CD4-positive, alpha-beta T cell (primary cell): ENCODE results near the gene ELL2. TPM values are rescaled to one million over a fixed set of nuclear protein-coding genes. Genes with fewer than 3 reads are reported as not detected.

Experiments
- ATAC-seq: fragments of 200-7000 bp; cut with Tn5 transposase; one replicate; pipeline ENCODE4 v1.10.0; 2022; ENCODE audit warnings: mild to moderate bottlenecking; ENCODE audit not compliant: poor library complexity
- CTCF ChIA-PET: fragments of 350-600 bp; sonication (Branson Sonifier 250); formaldehyde crosslinking; loops from one replicate; lab custom pipeline; 2021; ENCODE audit warnings: antibody characterized with exemption, inconsistent platforms; lab: Charles Lee
- POLR2A ChIA-PET: fragments of 350-600 bp; sonication (Branson Sonifier 250); formaldehyde crosslinking; loops from one replicate; lab custom pipeline; 2021; ENCODE audit warnings: antibody characterized with exemption, inconsistent platforms; lab: Charles Lee
- DNase-seq, 14 experiments: peaks; one replicate each; pipeline ENCODE4 v3.0.0-alpha.2; 2013 to 2020; ENCODE audit warnings: mixed read lengths in 2 of 14
- H3K27ac ChIP-seq, 2 donors: one replicate each; pipeline versions ENCODE4 v1.5.1 to v1.7.0; 2013; ENCODE audit warnings: low read length in 2 of 2, low read depth in 1 of 2, mild to moderate bottlenecking in 1 of 2
- H3K27me3 ChIP-seq, 2 experiments: 1 replicate in 1 of 2; 2 replicates in 1 of 2; pipeline versions ENCODE4 v1.6.1 to v1.7.0; 2013; ENCODE audit warnings: low read length in 2 of 2, control low read depth in 1 of 2, mild to moderate bottlenecking in 1 of 2, moderate library complexity in 1 of 2; ENCODE audit not compliant: insufficient read depth in 2 of 2, control insufficient read depth in 1 of 2
- H3K36me3 ChIP-seq: one replicate; pipeline ENCODE4 v1.6.1; 2013; ENCODE audit warnings: low read length, control low read depth; ENCODE audit not compliant: insufficient read depth
- H3K4me1 ChIP-seq: one replicate; pipeline ENCODE4 v1.6.1; 2013; ENCODE audit warnings: low read length, control low read depth; ENCODE audit not compliant: insufficient read depth
- H3K4me3 ChIP-seq: one replicate; pipeline ENCODE4 v1.5.1; 2013; ENCODE audit warnings: mild to moderate bottlenecking, low read length, moderate library complexity
- H3K9me3 ChIP-seq, 2 experiments: 1 replicate in 1 of 2; 2 replicates in 1 of 2; pipeline versions ENCODE4 v1.6.1 to v1.7.0; 2013; ENCODE audit warnings: low read length in 2 of 2, mild to moderate bottlenecking in 2 of 2, control low read depth in 1 of 2, moderate library complexity in 1 of 2; ENCODE audit not compliant: control insufficient read depth in 1 of 2, insufficient read depth in 1 of 2
- H3K27ac Mint-ChIP-seq: one replicate; pipeline ENCODE4 v1.8.0; 2020; ENCODE audit warnings: mixed read lengths
- H3K27me3 Mint-ChIP-seq: one replicate; pipeline ENCODE4 v1.8.0; 2021; ENCODE audit warnings: mixed read lengths
- H3K36me3 Mint-ChIP-seq: one replicate; pipeline ENCODE4 v1.8.0; 2021; ENCODE audit warnings: low read depth, mixed read lengths
- H3K4me1 Mint-ChIP-seq: one replicate; pipeline ENCODE4 v1.8.0; 2021; ENCODE audit warnings: low read depth, mixed read lengths
- H3K4me3 Mint-ChIP-seq: one replicate; pipeline ENCODE4 v1.8.0; 2020; ENCODE audit warnings: mild to moderate bottlenecking, mixed read lengths
- H3K9me3 Mint-ChIP-seq: one replicate; pipeline ENCODE4 v1.8.0; 2020; ENCODE audit warnings: mixed read lengths
- intact Hi-C, 2 experiments: fragments of 100-400 bp; cut with DNase I in 1 of 2; cut with micrococcal nuclease in 1 of 2; formaldehyde crosslinking; loops; one replicate each; pipeline versions ENCODE4 v1.15.1 to v1.9.0; 2023 to 2025; cut with DNase I, micrococcal nuclease
- total RNA-seq, 174 experiments: library from RNA in 2 of 174; stranded (reverse) in 2 of 174; gene quantifications; one replicate each; pipeline ENCODE4 v1.2.3 and lab custom pipeline; 2021 to 2026
- TF ChIP-seq, protein P1 (sequence below): fragments of 200-600 bp; IDR thresholded peaks from one replicate; pipeline ENCODE4 v1.8.0; 2022; ENCODE audit warnings: antibody characterized with exemption, mild to moderate bottlenecking

ELL2 gene
- total RNA-seq, 2 experiments from 2014 or later, result 93.5 to 98.1 TPM

DNA sequence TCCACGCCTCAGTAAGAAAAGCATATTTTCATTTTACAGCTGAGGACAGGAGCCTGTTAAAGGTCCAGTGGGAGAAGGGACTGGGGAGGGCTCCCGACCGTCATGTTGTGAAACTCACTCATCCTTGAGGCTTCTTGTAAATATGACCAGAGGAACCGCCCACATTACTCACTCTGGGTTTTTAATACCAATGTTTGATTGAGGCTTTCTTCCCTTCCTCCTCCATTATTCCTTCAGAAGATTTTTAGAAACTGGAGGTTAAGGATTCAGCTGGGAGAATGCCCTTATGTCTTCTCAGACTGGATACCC lies 77.7 kb downstream of the ELL2 start:
- Mint-ChIP-seq H3K27ac (no peak overlapping the region), H3K27me3 (no peaks in the 10 kb centered on the region), H3K36me3 (peaks cover 2% of the 10 kb centered on the region), H3K4me1 (no peaks in the 10 kb centered on the region), H3K9me3 (no peaks in the 10 kb centered on the region), H3K4me3 (no peak overlapping the region)
- TF ChIP-seq, protein P1, sequence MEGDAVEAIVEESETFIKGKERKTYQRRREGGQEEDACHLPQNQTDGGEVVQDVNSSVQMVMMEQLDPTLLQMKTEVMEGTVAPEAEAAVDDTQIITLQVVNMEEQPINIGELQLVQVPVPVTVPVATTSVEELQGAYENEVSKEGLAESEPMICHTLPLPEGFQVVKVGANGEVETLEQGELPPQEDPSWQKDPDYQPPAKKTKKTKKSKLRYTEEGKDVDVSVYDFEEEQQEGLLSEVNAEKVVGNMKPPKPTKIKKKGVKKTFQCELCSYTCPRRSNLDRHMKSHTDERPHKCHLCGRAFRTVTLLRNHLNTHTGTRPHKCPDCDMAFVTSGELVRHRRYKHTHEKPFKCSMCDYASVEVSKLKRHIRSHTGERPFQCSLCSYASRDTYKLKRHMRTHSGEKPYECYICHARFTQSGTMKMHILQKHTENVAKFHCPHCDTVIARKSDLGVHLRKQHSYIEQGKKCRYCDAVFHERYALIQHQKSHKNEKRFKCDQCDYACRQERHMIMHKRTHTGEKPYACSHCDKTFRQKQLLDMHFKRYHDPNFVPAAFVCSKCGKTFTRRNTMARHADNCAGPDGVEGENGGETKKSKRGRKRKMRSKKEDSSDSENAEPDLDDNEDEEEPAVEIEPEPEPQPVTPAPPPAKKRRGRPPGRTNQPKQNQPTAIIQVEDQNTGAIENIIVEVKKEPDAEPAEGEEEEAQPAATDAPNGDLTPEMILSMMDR, result no peak
- ChIA-PET CTCF (interaction anchor here (1.4 kb wide), 1 partner anchor 9 kb away, joined by 3 read pairs; no protein-coding TSS in a partner anchor), POLR2A (no interaction called here)
- intact Hi-C loops, result no loop called here
- Histone ChIP-seq H3K36me3 (no peaks in the 10 kb centered on the region), H3K4me1 (no peaks in the 10 kb centered on the region), H3K4me3 (no peak overlapping the region), H3K9me3 (no peaks in the 10 kb centered on the region), H3K27ac (no peak overlapping the region), H3K27me3 (no peaks in the 10 kb centered on the region)
- DNase-seq (no peak), ATAC-seq (no peak)

DNA sequence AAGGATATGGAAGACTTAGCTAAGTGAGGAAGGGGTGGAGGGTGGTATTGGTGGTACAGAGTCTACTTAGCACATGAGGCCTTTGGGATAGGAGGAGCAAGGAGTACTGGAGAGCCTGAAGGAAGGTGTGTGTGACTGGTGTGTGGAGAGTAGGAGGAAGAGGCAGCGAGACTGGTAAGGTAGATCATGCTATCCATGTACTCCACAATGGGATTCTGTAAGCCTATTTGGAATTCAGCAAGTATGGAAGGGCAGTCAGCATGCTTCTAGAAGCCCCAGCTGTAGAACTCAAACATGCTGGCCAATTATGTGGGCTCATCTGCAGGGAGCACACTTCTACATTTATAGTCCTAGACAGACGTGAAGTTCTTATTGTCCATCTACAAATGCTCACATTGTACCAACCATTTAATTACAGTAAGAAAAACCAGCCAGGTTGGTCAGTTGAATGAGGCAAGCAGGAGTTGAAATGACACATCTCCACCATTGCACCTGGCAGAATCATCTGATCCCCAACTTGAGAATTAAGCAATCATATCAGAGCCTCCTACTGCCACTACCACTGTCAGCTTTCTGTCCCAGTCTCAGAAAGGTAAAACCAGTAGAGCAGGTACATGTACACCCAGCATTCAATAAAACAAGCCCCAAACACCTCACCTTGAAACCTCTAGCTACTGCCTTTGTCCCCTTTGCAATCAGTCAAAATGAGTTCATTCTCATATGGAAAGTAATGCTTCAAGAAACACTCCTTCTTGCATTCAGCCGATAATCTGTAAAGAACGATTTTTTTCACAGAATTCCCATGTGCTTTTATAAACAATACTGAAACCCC lies 78.2 kb downstream of the ELL2 start:
- no peaks in the 10 kb centered on the region for H3K4me1 Mint-ChIP-seq
- no peak for ATAC-seq
- no peak for DNase-seq
- no peaks in the 10 kb centered on the region for H3K36me3 ChIP-seq
- H3K9me3 Mint-ChIP-seq, result no peaks in the 10 kb centered on the region
- H3K9me3 ChIP-seq, result no peaks in the 10 kb centered on the region
- H3K4me3 Mint-ChIP-seq, result no peak overlapping the region
- H3K36me3 Mint-ChIP-seq, result no peaks in the 10 kb centered on the region
- intact Hi-C loops, result no loop called here
- CTCF ChIA-PET, result no interaction called here
- H3K27me3 Mint-ChIP-seq, result no peaks in the 10 kb centered on the region
- POLR2A ChIA-PET, result no interaction called here
- H3K27ac Mint-ChIP-seq, result no peak overlapping the region
- no peak overlapping the region for H3K27ac ChIP-seq
- H3K27me3 ChIP-seq, result no peaks in the 10 kb centered on the region
- TF ChIP-seq, protein P1, result no peak
- H3K4me3 ChIP-seq, result no peak overlapping the region
- H3K4me1 ChIP-seq, result no peaks in the 10 kb centered on the region

DNA sequence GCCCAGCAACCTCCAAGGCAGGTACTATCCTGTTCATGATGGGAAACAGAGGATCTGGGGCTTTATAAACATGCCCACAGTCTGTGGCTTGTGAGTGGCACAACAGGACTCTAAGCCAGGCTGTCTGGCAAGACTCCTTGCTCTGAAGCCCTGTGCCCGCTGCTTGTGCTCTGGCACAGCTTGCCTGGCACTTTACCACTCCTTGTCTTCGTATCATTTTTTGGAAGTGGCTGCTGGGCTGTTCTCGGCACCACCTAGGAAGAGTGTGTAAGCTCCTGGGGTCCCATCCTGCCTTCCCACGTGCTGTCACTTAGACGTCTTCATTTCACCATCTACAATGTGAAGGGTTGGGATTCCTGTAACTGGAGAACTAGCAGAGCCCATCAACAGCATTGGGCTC lies 79.8 kb downstream of the ELL2 start:
- Histone ChIP-seq H3K27me3 (no peaks in the 10 kb centered on the region), H3K4me1 (no peaks in the 10 kb centered on the region), H3K36me3 (no peaks in the 10 kb centered on the region), H3K4me3 (no peak overlapping the region), H3K27ac (no peak overlapping the region), H3K9me3 (no peaks in the 10 kb centered on the region)
- TF ChIP-seq, protein P1, result no peak
- no peak overlapping the region for H3K27ac Mint-ChIP-seq
- ATAC-seq, result no peak
- DNase-seq, result no peak
- ChIA-PET CTCF (no interaction called here), POLR2A (no interaction called here)
- no peak overlapping the region for H3K4me3 Mint-ChIP-seq
- H3K27me3 Mint-ChIP-seq, result peaks cover 1% of the 10 kb centered on the region
- H3K9me3 Mint-ChIP-seq, result no peaks in the 10 kb centered on the region
- H3K4me1 Mint-ChIP-seq, result no peaks in the 10 kb centered on the region
- intact Hi-C loops, result no loop called here
- no peaks in the 10 kb centered on the region for H3K36me3 Mint-ChIP-seq
